ENCODE results near the gene GPC1.
A peak's percentile ranks its signal among the peaks of the same experiment; 100 is the strongest.

Gene GPC1

DNA sequence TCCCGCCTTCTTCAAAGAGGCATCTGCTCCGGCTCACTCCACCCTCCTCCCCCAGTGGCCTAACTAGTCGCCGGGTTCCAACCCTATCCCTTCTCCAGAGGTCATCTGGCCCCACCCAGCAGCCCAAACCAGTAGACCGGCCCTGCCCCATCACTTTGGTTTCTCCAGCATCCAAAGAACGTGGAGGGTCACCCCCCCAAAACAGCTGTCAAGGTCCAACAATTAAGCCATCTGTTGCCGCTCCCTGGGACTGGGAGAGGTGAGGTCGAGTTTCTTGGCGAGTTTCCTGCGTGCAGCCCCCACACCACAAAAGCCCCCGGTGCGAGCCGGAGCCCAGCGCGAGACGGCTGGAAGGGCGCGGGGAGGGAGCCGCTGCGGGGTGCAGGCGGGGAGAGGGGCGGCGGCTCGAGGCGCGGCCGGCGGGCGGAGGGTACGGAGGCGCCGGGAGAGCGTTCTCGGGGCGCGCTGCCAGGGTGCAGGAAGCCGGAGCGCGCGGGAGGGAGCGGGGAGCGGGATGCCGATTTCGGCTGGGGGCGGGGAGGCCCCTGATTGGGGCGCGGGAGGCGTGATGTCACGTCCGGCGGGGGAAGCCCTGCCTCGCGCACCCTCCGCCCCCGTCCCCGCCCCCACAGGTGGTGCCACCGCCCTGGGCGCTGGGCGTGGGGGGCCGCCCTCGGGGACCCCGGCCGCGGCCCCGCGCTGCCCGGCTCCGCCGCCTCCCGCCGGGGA lies 571 bp upstream of the GPC1 start:
- TF ChIP-seq, protein P1, sequence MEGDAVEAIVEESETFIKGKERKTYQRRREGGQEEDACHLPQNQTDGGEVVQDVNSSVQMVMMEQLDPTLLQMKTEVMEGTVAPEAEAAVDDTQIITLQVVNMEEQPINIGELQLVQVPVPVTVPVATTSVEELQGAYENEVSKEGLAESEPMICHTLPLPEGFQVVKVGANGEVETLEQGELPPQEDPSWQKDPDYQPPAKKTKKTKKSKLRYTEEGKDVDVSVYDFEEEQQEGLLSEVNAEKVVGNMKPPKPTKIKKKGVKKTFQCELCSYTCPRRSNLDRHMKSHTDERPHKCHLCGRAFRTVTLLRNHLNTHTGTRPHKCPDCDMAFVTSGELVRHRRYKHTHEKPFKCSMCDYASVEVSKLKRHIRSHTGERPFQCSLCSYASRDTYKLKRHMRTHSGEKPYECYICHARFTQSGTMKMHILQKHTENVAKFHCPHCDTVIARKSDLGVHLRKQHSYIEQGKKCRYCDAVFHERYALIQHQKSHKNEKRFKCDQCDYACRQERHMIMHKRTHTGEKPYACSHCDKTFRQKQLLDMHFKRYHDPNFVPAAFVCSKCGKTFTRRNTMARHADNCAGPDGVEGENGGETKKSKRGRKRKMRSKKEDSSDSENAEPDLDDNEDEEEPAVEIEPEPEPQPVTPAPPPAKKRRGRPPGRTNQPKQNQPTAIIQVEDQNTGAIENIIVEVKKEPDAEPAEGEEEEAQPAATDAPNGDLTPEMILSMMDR (IDR thresholded peaks at IDR 0.05; ENCODE audit: borderline replicate concordance, control extremely low read depth, extremely low read depth, insufficient read depth, missing control alignments): no peak
- DNase-seq (ENCODE audit: low spot score): peak; percentile 92
- in situ Hi-C loops (cut with MboI; ENCODE audit: low sequenced_read_pairs, unreplicated experiment): loop anchor here (25.0 kb wide), 2 partner anchors 198 to 273 kb away; no protein-coding TSS in a partner anchor

DNA sequence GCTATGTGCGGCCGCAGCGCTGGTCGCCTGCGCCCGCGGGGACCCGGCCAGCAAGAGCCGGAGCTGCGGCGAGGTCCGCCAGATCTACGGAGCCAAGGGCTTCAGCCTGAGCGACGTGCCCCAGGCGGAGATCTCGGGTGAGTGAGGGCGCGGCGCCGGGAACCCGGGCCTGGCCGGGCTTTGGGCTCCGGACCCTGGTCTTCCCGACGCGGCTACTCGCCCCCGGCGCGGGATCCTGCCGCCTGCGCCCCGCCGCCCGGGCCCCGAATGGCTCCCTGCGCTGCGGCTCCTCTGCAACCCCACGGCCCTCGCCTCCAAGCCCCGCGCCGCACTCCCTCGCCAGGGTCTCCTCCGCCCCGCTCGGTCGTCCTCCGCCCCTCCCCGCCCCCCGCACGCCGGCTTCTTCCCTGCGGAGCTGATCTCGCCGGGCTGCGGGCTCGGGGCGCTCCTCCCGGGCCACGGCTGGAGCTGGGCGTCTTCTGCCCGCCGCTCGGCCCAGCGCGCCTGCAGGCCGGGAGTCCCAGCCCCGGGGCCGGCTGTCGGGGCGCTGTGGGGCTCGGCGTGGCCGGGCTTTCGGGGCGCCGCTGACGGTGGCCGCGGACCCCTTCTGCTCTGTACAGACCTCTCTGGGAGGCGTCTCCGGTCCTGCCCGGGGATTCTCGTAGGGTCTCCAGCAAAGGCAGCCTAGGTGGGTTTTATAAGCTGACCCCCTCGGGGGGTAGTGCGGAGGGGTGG lies 652 bp downstream of the GPC1 start:
- DNase-seq (ENCODE audit: low spot score): no peak
- TF ChIP-seq, protein P1 (IDR thresholded peaks at IDR 0.05; ENCODE audit: borderline replicate concordance, control extremely low read depth, extremely low read depth, insufficient read depth, missing control alignments): no peak
- in situ Hi-C loops (cut with MboI; ENCODE audit: low sequenced_read_pairs, unreplicated experiment): loop anchor here (25.0 kb wide), 2 partner anchors 199 to 274 kb away; no protein-coding TSS in a partner anchor

DNA sequence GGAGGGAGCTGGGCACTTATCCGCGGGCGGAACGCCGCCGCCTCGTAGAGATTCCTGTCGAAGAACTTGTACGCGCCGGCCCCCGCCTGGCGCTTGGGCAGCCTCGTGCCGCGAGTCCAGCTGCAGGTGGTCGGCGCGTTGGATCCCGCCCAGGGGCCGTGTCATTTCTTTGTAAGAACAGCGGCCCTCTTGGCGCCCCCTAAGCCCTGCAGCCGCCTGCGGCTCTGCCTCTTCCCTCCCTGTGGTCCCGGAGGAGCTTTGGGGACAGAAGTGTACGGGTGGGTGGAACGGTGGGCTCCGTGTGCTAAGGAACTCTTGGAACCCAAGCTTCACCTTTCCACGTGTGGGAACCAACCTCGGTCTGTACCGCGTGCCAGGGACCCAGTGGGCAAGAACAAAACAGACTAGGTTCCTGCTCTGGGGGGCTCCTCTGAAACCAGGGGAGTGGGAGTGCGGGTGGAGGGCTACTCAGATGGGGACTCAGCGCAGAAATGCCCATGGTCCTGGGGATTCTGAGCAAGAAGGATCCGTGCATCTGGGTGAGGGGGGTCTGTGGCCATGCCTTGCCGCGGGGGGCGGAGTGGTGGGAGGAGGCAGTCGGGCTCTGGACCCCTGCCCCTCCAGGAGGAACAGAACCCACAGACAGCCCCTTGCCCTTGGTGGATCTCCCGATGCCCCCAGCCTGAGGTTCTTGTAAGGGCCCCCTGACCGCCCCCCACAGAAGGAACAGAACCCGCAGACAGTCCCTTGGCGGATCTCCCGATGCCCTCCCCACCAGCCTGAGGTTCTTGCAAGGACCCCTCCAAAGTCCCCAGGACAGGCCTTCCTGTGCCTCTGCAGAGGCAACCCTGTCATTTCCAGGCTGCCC lies 1.5 kb downstream of the GPC1 start:
- no peak for DNase-seq (ENCODE audit: low spot score)
- TF ChIP-seq, protein P1 (IDR thresholded peaks at IDR 0.05; ENCODE audit: borderline replicate concordance, control extremely low read depth, extremely low read depth, insufficient read depth, missing control alignments): no peak
- in situ Hi-C loops (cut with MboI; ENCODE audit: low sequenced_read_pairs, unreplicated experiment): loop anchor here (25.0 kb wide), 2 partner anchors 200 to 275 kb away; no protein-coding TSS in a partner anchor

DNA sequence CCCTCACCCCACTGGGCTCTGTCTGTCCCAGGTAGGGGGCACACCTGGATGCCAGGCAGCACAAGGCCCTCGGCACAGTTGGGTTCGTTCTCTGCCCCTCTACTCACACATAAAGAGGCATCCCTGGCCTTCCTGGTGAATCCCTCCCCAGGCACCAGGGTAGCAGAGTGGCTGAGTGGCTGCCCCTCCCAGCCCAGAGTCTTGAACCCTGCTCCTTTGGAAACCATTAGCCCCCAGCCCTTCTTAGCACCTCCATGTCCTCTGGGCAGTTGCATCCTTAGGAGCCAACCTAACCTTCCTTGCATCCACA lies 2.0 kb downstream of the GPC1 start:
- no peak for DNase-seq (ENCODE audit: low spot score)
- in situ Hi-C loops (cut with MboI; ENCODE audit: low sequenced_read_pairs, unreplicated experiment): loop anchor here (25.0 kb wide), 2 partner anchors 200 to 275 kb away; no protein-coding TSS in a partner anchor
- TF ChIP-seq, protein P1 (IDR thresholded peaks at IDR 0.05; ENCODE audit: borderline replicate concordance, control extremely low read depth, extremely low read depth, insufficient read depth, missing control alignments): no peak

DNA sequence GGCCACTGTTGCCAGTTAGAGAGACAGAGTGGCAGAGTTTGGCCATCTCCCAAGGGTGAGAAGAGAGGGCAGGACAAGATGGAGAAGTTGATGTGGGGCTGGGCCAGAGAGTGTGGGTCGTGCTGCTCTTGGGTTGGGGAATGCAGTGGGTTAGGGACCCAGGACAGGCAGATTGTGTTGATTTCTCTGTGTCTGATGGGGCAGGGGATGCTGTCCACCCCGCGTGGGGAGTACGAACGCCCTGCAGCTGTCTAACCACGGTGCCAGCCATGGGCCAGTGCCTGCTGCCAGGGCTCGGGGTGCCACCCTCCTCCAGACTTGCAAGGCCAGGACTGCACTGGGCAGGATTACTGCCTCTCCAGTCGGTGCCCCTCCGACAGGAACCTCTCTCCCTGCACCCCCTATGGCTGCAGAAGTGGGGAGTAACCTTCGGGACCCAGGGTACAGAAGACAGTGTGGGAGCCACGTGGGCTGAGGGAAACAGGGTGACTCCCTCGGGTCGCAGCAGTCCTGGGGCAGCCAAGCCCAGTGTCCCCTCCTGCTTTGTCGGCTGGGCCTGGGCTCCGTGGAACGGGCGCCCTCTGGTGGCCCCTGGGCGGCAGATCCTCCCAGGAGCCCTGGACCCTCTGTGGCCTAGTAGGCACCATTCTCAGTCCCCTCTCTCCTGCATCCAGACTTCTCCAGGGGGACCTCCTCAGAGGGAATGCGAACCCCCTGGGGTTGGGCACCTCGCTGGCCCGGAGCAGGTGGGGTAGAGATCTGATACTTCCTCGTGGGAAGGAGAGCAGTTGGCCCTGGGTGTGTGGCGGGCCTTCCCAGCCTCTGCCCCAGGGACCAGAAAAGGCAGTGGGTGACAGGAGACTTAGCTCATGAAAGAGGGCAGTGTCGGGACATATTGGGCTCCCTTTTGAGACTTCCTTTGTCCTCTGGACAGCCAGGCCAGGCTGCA lies 2.7 kb downstream of the GPC1 start:
- in situ Hi-C loops (cut with MboI; ENCODE audit: low sequenced_read_pairs, unreplicated experiment): loop anchor here (25.0 kb wide), 2 partner anchors 201 to 276 kb away; no protein-coding TSS in a partner anchor
- TF ChIP-seq, protein P1 (IDR thresholded peaks at IDR 0.05; ENCODE audit: borderline replicate concordance, control extremely low read depth, extremely low read depth, insufficient read depth, missing control alignments): peak; percentile 91
- peak; percentile 92 for DNase-seq (ENCODE audit: low spot score)

Data from GM13976 (cell line).